GM21737 (cell line): ENCODE data around the gene FLT1.

Source experiments
- ATAC-seq: cut with Tn5 transposase; IDR thresholded peaks from one replicate; pipeline ENCODE4 v1.9.1; 2021; ENCODE audit warnings: mild to moderate bottlenecking, moderate library complexity; ENCODE audit not compliant: unreplicated experiment

The FLT1 gene

GRCh38 chr13:28327373-28328270 is 167.3 kb downstream of the FLT1 start:
- no peak for ATAC-seq

DNA sequence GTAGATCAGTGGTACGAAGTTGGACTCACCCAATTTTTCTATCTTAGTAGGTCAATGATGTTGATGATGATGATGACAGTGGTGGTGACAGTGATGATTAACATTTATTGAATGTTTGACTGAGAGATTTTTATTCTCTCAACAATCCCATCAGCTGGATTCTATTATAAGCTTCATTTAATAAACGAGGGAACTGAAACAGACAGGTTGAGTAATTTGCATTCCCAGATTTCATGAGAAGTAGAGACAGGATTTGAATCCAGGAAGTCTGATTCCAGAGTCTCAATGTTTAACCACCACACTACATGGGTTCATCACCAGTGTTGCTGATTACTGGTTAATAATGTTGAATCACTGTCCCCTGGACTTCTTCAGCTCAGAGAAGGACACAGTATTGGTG is 168.9 kb downstream of the FLT1 start:
- ATAC-seq: no peak

DNA sequence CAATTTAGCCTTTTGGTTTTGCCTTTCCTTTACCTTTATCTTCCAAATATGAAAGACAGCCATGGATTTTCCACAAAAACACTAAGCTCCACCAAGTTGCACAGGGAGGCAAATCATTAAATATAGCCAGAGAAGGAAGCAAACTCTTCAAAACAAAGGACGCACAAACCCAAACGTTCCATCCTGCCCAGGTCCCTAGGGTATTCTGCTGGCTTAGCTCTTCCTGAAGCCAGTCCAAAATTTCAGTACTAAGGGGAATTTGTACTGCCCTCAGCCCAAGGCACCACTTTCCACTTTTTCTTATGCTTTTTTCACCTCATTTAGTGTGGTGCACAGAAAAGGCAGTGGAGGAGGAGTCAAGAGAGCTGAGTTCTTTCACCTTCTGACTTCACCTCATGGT is 169.9 kb downstream of the FLT1 start:
- no peak for ATAC-seq

- ATAC-seq: no peak
Measured at GRCh38 chr13:28324181-28324789, 170.6 kb downstream of the FLT1 start.

- ATAC-seq: no peak
Measured at GRCh38 chr13:28322256-28322905, 172.5 kb downstream of the FLT1 start.

GRCh38 chr13:28321756-28322155 is 173.2 kb downstream of the FLT1 start:
- ATAC-seq: no peak

DNA sequence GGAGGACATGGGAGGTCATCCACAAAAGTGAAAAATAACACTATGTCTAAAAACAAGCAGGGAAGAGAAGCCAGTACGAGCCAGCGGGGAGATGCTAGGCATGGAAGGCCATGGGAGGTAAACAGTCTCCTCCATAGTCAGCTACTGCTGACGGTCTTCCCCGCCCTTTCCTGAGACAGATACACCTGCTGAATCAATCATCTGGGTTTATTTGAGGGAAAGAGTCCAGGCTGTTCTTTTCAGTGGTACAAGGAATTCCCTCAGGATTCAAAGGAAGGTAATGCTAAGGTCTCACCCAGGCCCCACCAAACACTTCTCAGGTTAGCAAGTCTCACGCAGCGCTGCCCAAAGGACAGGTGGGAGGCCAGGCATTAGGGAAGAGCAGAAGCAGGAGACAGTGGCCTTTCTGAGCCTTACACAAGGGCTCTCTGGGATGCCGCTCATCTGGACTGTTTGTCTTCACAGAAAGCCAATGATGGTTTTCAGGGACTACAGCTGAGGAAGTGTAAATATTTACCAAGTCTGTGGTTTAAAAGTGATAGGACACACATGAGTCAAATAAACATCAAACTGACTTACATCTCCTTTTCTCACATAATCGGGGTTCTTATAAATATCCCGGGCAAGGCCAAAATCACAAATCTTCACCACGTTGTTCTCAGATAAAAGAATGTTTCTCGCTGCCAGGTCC is 173.9 kb downstream of the FLT1 start:
- no peak for ATAC-seq

GRCh38 chr13:28320209-28320608 is 174.7 kb downstream of the FLT1 start:
- ATAC-seq: no peak

- no peak for ATAC-seq
Measured at GRCh38 chr13:28319528-28319927, 175.4 kb downstream of the FLT1 start.

DNA sequence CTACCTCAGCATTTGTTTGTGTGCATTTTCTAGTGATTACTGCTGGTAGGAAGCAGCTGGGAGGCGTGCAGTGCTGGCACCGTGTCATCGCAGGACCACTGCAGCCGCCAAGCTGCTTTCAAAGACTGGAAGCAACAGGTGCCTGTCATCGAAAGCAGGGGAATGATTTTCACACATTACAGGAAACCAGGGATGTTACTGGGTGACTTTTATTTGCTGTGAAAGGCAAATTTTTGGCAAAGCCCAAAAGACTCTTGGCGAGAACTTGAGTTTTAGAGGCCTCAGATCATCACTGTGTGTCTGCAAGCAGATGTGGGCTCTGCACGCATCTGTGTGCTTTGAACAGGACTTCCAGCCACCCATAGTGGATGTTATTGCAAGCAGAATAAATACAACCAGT is 176.4 kb downstream of the FLT1 start:
- ATAC-seq: no peak

DNA sequence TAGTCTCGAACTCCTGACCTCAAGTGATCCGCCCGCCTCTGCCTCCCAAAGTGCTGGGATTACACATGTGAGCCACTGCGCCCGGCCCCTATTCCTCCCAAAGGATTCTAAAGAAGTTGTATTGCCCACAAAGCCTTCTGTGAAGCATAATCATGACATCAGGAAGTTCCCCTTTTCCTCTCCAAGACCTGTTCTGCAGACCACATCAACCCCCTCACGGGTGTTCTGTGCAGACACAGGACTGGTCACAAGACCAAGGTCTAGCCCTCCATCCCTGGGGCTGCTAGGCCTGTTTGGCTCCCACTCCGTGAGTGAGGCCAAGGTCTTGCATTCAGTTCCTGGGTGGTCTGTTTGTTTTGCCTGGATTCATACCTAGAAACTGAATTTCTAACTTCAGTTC is 178.1 kb downstream of the FLT1 start:
- no peak for ATAC-seq

DNA sequence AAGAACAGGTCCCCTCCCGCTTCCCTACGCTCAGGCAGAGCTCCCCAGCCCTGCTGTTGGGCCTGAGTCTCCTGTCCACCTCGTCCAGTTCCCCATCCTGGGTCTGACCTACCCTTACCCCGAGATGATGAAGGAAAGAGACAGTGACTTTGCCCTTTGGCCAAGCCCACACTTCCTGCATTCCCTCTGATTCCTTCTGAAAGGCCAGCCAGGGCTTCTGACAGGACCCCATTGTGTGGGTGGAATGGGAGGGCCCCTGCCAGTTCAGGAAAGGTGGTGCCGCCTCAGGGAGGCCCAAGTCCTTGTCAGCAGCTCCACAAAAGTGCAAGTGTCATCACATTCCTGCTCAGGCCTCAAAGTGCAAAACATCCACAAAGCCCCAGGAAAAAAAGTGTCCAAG is 178.8 kb downstream of the FLT1 start:
- no peak for ATAC-seq

DNA sequence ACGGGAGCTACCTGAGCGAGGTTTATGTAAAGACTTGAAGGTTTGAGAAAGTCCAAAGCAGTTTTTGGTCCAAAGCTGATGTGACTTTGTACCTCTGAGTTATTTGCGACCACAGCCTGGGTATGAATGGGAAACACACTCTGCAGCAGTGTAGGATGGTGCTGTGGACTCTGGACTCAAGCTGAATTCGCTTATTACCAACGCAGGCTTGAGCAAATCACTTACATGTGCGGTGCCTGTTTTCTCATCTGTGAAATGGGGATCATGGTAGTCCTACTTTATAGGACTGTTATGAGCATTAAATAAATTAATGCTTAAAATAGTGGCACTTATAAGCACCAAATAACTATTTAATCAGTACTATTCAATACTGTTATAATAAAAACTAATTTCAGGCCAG is 180.0 kb downstream of the FLT1 start:
- ATAC-seq: no peak

- no peak for ATAC-seq
Measured at GRCh38 chr13:28313579-28313978, 181.3 kb downstream of the FLT1 start.

DNA sequence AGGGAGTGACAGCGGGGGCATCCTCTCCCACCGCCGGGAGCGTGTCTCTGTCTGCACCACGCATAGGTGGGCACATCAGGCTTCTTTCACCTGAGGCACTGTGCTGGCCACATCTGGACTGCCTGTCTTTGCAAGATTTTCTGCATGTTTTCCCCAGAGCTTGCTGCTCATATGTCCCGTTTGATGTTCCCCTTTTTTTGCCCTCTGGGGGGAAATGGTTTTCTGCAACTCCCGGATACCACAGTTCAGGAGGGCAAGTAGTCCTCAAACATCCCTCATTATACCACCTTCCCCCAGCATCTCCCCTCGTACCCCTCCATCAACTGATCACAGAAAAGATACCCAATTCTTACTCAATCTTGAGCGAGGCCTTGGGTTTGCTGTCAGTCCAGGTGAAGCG is 188.6 kb downstream of the FLT1 start:
- no peak for ATAC-seq

DNA sequence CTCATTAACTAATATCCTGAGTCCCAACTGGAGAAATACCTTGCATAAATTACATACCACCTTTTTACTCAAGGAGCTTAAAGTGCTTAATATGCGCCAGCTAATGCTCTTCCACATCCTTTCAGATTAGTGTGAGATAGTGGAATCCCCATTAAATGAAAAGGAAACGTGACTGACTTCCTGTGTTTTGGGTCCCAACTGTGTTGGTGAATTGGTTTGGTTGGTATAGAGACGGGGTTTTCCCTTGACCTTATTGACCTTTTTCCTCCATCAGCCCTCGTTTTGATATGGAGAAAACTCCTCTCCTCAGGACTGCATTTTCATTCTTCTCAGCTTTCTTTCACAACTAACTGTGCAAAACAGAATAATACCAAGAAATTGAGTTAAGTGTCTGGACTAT is 193.1 kb downstream of the FLT1 start:
- no peak for ATAC-seq

DNA sequence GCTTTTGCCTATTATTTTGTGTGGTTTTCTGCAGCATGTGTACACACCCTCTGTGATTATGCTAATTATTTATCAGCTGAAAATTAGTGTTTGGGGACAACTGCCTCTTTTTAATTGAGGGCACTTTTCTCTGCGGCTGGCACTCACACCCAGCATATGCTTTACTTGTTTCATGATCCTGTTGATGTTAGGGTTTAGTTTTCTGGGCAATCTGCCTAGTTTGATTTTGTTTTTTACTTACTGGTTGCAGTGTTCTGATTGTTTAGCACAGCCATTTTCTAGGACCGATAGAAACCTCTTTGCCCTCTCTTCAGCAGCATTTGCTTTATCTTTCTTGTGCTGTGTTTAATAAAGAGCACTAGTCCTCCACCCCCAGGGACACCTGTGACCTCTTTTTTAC is 195.0 kb downstream of the FLT1 start:
- no peak for ATAC-seq

DNA sequence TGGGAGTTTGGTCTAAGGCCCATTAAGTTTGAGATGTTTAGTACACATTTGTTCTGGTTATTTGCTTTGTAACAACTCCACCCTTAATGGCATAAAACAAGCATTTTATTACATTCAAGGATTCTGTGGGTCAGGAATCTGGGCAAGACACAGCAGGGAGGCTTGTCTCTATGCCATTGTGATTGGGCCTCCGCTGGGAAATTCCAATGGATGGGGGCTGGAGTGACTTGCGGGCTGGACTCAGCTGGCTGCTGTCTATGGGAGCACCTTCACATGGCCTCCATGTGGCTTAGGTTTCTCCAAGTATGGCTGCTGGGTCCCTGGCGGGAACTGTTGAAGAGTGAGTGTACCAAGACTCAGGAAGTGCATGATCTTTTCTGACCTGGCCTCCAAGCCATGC is 197.6 kb downstream of the FLT1 start:
- no peak for ATAC-seq

DNA sequence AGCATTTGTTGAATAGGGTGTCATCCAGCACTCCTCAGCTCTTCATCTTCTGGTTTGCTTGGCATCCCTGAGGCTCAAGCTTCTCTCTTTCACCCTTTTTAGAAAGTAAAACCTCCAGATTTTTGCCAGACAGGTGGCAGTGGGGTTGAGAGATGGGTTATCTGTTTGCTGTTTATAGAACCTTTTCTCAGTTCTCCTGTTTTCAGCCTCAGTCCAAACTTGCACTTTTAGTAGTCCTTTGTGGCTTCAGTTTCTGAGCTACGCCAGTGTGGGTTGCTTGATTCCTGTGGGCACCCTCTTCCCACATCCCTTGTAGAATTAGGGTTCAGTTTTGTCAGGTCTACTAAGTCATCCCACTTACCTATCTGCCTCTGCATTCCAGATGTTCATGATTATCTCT is 208.7 kb downstream of the FLT1 start:
- no peak for ATAC-seq

GRCh38 chr13:28283600-28283999 is 211.3 kb downstream of the FLT1 start:
- no peak for ATAC-seq

DNA sequence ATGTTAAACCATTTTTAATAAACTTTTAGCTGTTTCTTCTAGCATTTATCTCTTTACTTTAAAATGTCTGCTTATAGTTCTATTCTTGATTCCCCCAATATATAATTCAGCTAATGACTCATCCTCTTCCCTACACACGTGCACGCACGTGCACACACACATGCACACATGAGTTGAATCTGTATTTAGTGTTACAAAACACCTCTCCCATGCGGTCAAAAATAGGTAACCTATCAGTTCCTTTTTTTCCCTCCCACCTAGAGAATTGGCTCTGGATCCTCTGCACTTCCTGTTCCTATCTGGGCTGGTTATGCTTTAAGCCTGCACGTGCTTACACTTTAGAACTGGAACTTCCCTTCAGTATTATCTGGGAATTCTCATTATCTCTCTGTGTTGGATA is 212.5 kb downstream of the FLT1 start:
- ATAC-seq: no peak
